GM21447 (cell line): ENCODE measurements around the gene KCNK2.
"Not testable (repeated sequence)": the region's sequence is repeated elsewhere in the genome, so short reads cannot be mapped to it uniquely, and the experiment has no call there.

Experiments used
- ATAC-seq: cut with Tn5 transposase; IDR thresholded peaks from one replicate; pipeline ENCODE4 v1.9.1; 2021; ENCODE audit not compliant: unreplicated experiment

KCNK2 gene

DNA sequence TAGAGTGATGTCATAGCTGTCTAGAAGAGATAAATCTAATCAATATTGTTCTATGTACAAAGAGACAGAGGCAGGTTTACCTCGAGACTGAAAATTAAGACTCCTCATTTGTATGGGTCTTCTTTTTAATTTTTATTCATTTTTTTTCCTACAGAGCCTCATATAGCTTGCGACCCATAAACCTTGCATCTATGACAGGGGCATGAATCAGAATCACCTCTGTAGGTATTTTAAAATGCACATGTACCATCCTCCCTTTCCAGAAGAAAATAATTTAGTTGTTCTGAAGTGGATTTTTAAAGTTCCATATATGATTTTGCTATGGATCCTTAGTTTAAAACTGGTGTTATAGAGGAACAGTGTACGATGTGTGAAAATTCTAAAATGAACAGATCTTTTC is 64.5 kb downstream of the KCNK2 start:
- ATAC-seq: no peak

DNA sequence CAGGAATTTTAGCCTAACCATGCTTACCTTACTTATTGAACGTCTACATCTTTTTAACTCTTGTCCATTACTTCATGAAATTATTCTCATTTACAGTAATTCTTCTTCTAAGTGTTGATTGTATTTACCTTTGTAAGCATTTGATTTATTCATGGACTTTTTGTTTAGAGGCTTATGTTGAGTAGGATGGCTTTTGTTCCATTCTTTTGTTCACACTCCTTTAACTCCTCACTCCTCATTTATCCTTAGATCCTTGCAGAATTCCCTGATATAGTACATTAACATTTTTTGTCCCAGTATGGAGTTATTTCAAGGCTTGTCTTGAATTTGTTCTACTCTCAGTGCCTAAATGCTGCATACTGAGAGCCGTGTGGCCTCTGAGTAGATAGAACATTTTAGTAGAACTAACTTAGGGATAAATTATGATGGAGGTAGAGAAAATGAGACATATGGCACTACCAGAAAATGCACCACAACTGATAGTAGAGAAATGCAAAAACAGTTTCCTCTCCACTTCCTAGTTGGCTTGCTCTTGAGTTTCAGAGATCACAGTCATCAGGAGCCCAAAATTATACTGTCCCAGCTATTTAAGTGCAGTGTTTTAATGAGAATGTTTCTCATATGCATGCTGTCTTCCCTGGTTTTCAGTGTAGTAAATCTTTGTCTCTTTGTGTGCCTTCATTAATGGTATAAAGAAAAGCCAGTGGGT is 69.5 kb downstream of the KCNK2 start:
- ATAC-seq: no peak

GRCh38 chr1:215156232-215156631 is 73.7 kb downstream of the KCNK2 start:
- no peak for ATAC-seq

- no peak for ATAC-seq
These were observed 77.8 kb downstream of the KCNK2 start for GRCh38 chr1:215160351-215160750.

GRCh38 chr1:215163144-215163543 is 80.6 kb downstream of the KCNK2 start:
- ATAC-seq: not testable (repeated sequence)

- ATAC-seq: no peak
These were observed 84.3 kb downstream of the KCNK2 start for GRCh38 chr1:215166886-215167285.

DNA sequence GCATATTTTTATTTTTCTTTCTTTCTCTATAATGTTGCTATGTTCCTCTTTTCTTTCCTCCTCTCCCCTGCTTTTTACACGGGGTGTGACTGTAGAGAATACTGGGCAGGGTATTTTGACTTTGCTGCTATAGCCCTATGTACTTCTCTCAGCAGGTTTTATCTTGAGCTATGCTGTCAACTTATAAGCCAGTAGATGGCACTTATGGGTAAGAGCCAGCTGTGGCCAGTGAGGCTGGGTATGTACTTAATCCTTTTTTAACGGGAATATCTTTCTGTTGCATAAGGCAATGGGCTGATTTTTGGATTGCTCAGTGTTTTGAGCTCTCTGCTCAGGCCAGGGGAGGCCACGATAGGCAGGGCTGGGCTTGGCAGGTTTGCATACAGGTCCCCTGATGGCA is 99.0 kb downstream of the KCNK2 start:
- ATAC-seq: no peak

- no peak for ATAC-seq
These were observed 102.6 kb downstream of the KCNK2 start for GRCh38 chr1:215185067-215185620.

DNA sequence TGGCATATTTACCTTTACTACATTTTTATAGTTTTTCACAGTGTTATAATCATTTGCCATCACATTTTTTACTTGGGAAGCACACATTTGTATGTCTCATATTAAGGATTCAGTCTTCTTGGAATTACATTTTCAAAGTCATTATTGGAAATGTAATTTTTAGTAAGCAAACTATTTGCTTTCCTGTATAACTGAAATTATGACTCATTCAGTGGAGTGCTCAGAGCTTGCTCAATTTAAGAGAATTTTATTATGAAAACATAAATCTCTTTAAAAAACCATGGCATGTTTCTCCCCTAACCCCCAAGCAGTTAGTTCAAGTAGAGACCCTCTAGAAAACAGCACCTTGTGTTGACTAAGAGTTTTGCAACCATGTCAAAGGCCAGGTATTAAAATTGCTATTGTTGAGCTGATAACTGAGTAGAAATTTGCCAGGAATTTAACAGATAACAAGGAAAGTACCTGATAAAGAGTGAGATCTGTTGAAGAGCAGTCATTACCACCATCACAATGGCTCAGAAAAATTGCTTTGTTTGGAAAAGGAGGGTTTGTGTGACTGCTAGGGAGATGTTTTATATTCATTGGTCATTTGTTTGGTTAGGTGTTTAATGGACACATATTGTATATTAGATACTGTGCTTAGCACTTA is 105.9 kb downstream of the KCNK2 start:
- no peak for ATAC-seq

GRCh38 chr1:215192306-215192705 is 109.8 kb downstream of the KCNK2 start:
- ATAC-seq: no peak

DNA sequence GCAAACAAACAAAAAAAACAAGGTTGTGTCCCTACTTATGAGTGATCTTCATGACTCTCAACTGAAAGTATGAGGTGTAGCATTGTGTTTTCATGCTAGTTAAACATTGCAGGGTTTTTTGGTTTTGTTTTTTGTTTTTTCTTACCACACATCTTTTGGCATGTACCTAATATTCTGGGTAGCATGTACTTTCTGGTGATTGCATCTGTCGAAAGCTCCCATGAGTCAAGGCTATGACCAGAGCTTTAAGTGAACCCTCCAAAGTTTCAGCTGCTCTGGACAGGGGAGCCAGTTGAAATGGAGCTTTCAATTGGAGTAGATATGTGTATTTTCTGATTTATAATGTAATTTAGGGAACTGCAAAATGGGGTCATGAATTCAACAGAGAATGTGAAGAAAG is 115.5 kb downstream of the KCNK2 start:
- no peak for ATAC-seq

- ATAC-seq: no peak
These were observed 117.6 kb downstream of the KCNK2 start for GRCh38 chr1:215200121-215200520.

GRCh38 chr1:215201283-215201682 is 118.7 kb downstream of the KCNK2 start:
- no peak for ATAC-seq

GRCh38 chr1:215202868-215203267 is 120.3 kb downstream of the KCNK2 start:
- no peak for ATAC-seq

DNA sequence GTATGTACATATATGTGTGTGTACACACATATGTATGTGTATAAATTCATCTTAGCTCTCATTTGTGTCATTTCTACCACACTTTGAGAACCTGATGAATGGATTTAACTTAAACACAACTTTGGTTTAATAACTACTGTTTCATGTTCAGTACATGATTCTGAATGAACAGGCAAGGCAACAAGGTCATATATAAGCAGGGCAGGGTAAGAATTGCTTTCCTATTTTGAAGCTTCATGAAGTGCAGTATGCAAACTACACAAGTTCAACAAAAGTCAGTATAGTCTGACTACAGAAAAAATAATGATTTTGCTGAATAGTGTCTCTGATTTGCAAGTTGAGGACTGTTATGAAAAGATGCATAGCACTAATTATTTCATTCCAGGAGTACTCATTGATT is 127.6 kb downstream of the KCNK2 start:
- no peak for ATAC-seq

- no peak for ATAC-seq
These were observed 133.3 kb downstream of the KCNK2 start for GRCh38 chr1:215215846-215216245.

DNA sequence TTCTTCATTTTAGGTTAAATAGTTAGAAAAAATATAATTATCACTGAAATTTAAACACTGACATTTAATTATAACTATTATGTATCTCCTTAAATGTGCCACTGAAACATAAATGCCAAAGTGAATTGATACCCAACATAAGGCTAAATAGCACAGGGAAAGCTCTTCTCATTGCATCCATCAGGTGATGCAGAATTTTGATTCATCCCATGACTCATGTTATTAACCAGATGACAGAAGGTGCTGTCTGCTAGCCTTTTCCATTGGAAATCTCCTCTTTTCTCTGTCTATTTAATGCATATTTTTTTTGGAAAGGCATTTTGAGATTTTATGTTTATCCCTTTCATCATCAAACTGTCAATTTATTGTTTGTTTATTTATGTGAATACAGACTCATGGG is 136.8 kb downstream of the KCNK2 start:
- no peak for ATAC-seq

DNA sequence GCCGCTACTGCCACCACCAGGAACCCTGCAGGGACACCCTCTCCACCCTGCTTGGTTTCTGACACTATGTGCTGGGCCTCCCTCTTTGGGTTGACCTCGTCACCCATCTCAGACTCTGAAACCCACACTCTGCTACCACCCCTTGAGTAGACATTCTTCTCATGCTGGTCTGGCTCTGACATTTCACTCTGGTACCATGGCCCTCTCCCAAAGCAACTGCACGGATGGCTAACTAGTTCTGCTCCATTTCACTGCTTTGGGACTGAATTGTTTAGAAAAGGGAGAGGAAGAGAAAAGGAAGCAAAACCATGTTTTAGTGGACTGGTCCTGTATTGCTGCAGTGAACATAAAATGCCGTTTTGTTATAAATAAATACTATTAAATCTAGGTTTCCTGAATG is 137.8 kb downstream of the KCNK2 start:
- ATAC-seq: no peak

- no peak for ATAC-seq
These were observed 144.2 kb downstream of the KCNK2 start for GRCh38 chr1:215226757-215227156.

GRCh38 chr1:215228193-215228592 is 145.7 kb downstream of the KCNK2 start:
- ATAC-seq: no peak

GRCh38 chr1:215241451-215241850 is 158.9 kb downstream of the KCNK2 start:
- no peak for ATAC-seq

DNA sequence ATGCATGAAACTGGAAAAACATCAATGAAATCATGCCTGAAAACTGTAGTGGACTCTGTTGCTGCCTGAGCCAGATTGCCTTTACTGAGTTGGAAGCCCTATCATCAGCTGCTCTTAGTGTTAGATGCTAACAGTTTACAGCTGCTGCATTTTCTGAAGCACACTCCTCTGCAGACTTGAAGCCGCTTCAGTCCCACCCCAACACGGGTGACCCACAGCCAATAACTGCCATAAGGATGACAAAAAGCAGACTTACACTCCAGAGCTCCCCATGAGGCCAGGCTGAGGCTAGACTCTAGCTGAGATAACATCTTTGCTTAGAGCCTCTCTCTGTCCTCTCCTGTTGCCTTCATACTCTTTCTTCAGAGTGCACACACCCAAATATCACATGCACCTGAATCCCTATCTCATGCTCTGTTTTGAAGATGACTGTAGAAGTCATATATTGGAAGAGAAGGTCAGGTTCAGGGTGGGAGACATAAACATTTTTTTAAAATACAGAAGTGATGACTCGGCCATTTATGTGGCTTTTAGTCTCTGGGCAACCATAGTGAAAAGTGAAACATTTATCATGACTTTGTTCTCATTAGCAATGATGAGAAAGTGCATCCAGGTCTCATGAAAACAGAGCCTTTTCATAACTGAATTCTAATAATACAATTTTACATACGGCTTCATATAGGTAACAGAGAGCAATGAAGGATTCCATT is 161.0 kb downstream of the KCNK2 start:
- ATAC-seq: no peak
